ENCODE data around the gene DNAJC9. TPM values are rescaled to one million over a fixed set of nuclear protein-coding genes. Genes with fewer than 3 reads are reported as not detected.
A peak's percentile ranks its signal among the peaks of the same experiment; 100 is the strongest.

Gene DNAJC9
- total RNA-seq, 1 donor from 2014 or later, result 12.4 TPM

DNA sequence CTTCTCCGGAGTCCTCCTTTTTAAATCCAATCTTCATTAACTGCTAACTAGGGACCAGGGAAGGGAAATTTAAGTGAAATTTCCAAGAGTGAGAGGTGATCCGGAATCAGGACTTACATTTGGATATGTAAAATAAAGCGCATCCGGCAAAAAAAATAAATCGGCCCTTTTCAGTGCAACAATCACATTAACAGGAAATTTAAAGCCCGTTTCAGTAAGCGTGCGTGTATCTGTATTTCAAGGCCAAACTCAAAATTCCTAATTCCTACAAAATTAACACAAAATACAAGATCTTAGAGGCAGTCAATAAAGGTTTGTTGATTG lies 771 bp downstream of the DNAJC9 start:
- Histone ChIP-seq H3K4me3 (peak overlapping the region; percentile 95), H3K4me1 (peaks cover 27% of the 10 kb centered on the region), H3K9me3 (no peaks in the 10 kb centered on the region), H3K27me3 (no peaks in the 10 kb centered on the region), H3K36me3 (peaks cover 55% of the 10 kb centered on the region), H3K27ac (peak overlapping the region; percentile 88)
- TF ChIP-seq, protein P1, sequence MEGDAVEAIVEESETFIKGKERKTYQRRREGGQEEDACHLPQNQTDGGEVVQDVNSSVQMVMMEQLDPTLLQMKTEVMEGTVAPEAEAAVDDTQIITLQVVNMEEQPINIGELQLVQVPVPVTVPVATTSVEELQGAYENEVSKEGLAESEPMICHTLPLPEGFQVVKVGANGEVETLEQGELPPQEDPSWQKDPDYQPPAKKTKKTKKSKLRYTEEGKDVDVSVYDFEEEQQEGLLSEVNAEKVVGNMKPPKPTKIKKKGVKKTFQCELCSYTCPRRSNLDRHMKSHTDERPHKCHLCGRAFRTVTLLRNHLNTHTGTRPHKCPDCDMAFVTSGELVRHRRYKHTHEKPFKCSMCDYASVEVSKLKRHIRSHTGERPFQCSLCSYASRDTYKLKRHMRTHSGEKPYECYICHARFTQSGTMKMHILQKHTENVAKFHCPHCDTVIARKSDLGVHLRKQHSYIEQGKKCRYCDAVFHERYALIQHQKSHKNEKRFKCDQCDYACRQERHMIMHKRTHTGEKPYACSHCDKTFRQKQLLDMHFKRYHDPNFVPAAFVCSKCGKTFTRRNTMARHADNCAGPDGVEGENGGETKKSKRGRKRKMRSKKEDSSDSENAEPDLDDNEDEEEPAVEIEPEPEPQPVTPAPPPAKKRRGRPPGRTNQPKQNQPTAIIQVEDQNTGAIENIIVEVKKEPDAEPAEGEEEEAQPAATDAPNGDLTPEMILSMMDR (IDR thresholded peaks at IDR 0.05), result no peak
- intact Hi-C loops (cut with DNase I), result no loop called here
- ATAC-seq (no peak), DNase-seq (no peak)

DNA sequence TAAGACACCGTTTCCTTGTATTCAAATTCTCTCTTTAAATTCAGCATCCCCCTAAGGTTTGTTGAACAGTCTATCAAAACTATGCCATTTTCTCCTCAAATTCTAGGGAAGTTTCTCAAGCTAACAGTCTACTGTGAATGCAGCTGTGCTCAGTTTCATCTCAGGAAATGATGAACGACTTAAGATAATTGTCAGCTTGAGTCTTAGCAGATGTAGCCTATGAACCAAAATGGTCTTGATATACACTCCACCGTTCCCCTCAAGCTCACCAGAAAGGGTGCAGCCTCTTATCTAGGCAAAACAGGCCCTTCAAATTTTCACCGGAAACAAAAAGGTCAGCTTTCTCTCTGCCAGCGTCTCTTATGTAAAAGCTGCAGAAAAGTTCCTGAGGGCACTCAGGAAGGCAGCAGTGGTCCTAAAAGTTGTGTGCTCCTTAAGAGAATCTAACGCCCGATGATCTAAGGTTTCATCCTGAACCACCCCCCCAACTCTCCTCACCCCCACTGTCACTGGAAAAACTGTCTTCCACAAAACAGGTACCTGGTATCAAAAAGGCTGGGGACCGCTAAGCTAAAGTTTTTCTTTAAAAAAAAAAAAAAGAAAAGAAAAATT lies 2.1 kb downstream of the DNAJC9 start:
- intact Hi-C loops (cut with DNase I), result no loop called here
- no peak overlapping the region for H3K4me3 ChIP-seq
- peaks cover 68% of the 10 kb centered on the region for H3K36me3 ChIP-seq
- ATAC-seq (no peak), DNase-seq (no peak)
- TF ChIP-seq, protein P1 (IDR thresholded peaks at IDR 0.05), result no peak
- no peak overlapping the region for H3K27ac ChIP-seq
- no peaks in the 10 kb centered on the region for H3K27me3 ChIP-seq
- peaks cover 21% of the 10 kb centered on the region for H3K4me1 ChIP-seq
- no peaks in the 10 kb centered on the region for H3K9me3 ChIP-seq

DNA sequence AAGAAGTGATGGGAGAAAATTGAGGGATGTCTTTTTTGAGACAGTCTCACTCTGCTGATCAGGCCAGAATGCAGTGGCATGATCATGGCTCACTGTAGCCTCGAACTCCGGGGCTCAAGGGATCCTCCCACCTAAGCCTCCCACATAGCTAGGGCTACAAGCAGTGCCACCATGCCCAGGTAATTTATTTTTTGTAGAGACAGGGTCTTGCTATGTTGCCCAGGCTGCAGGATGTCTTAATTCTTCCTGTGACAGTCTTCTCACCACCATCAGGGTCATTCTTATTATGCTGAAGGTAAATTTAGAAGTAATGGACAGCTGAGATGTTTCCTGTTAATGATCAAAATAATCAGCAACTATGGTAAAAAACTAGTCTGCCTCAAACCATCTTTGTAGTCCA lies 7.1 kb downstream of the DNAJC9 start:
- no peaks in the 10 kb centered on the region for H3K27me3 ChIP-seq
- TF ChIP-seq, protein P1 (IDR thresholded peaks at IDR 0.05), result no peak
- no peaks in the 10 kb centered on the region for H3K9me3 ChIP-seq
- DNase-seq (no peak), ATAC-seq (no peak)
- no peak overlapping the region for H3K27ac ChIP-seq
- no peak overlapping the region for H3K4me3 ChIP-seq
- H3K4me1 ChIP-seq, result peaks cover 5% of the 10 kb centered on the region
- peaks cover 78% of the 10 kb centered on the region for H3K36me3 ChIP-seq
- intact Hi-C loops (cut with DNase I), result no loop called here

DNA sequence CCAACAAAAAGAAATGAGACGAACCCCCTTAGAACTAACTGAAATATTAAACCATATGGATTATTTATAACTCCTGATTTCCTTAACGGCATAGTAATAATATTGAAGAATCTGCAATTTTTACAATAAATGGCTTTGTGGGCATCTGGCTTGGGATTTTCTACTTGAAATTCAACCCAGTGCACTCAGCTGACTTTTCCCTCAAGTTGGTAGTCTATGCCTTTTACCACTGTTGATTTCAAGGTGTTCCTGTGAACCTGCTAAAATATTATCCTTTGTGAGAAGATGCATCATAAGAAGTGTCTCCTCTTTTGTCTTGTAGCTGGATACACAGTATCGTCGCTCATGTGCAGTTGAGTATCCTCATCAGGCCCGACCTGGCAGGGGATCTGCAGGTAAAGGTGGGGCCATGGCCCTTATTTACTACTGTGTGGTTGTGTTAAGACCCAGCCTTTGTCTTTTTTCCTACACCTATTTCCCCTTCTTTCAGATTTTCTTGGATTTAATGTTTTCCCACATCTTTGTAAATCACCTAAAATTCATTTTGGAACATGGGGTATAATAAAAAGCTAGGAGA lies 8.0 kb downstream of the DNAJC9 start:
- H3K4me3 ChIP-seq, result no peak overlapping the region
- no peaks in the 10 kb centered on the region for H3K4me1 ChIP-seq
- H3K27me3 ChIP-seq, result no peaks in the 10 kb centered on the region
- H3K9me3 ChIP-seq, result no peaks in the 10 kb centered on the region
- intact Hi-C loops (cut with DNase I), result no loop called here
- no peak overlapping the region for H3K27ac ChIP-seq
- ATAC-seq (no peak), DNase-seq (no peak)
- H3K36me3 ChIP-seq, result peaks cover 78% of the 10 kb centered on the region
- TF ChIP-seq, protein P1 (IDR thresholded peaks at IDR 0.05), result no peak

DNA sequence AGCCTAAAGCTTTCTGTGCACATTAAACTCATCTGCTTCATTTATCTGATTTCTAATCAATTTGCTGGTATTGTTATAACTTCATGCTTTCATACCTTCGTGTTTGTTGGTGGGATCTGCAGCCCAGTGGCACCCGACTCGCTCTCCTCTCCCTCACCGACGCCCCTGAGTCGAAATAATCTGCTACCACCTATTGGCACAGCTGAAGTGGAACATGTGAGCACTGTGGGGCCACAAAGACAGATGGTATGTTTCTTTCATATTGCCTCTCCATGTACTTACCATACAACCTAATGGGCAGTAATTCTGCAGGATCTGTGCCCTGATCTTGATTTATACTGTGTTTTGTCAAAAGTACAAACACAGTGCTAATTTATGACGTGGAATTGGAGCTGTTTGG lies 12.4 kb downstream of the DNAJC9 start:
- Histone ChIP-seq H3K4me1 (no peaks in the 10 kb centered on the region), H3K9me3 (no peaks in the 10 kb centered on the region), H3K4me3 (no peak overlapping the region), H3K27me3 (no peaks in the 10 kb centered on the region), H3K36me3 (peaks cover 59% of the 10 kb centered on the region), H3K27ac (no peak overlapping the region)
- DNase-seq (no peak), ATAC-seq (no peak)
- intact Hi-C loops (cut with DNase I), result no loop called here
- TF ChIP-seq, protein P1 (IDR thresholded peaks at IDR 0.05), result no peak

DNA sequence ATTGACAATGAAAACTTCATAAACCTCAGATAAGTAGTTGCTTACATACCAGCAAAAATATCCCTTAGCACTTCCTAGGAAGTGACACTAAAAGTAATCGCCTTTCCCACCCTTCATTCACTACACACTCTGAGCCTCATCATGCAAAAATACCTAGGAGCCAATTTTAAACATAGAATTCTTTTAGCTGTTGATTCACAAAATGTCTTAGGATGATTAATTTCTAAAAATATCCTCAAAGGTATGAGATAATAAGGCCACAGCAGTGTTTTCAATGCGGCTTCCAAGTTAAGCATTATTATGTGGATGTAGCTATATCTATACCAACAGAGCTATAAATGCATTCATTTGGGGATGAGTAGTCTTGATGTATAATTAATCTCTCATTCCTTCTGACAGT lies 13.2 kb downstream of the DNAJC9 start:
- no peaks in the 10 kb centered on the region for H3K27me3 ChIP-seq
- intact Hi-C loops (cut with DNase I), result no loop called here
- no peaks in the 10 kb centered on the region for H3K4me1 ChIP-seq
- ATAC-seq (no peak), DNase-seq (no peak)
- TF ChIP-seq, protein P1 (IDR thresholded peaks at IDR 0.05), result no peak
- H3K4me3 ChIP-seq, result no peak overlapping the region
- peaks cover 51% of the 10 kb centered on the region for H3K36me3 ChIP-seq
- no peaks in the 10 kb centered on the region for H3K9me3 ChIP-seq
- no peak overlapping the region for H3K27ac ChIP-seq

Measured in upper lobe of right lung (tissue), 1 donor.